Measurements from ENCODE around the gene SERF1A. TPM values are rescaled to one million over a fixed set of nuclear protein-coding genes. Genes with fewer than 3 reads are reported as not detected.

Gene SERF1A
- total and polyA plus RNA-seq, 11 donors, result 2.1 to 13.1 (median 5.1) TPM

Other genes starting within 250 kb of the SERF1A start
- gene SMN1, start 24.4 kb downstream of the SERF1A start, total RNA-seq, result 10 to 100 TPM in 7 of 9 donors, 1 to 10 TPM in 2; 9.4 to 23.1 (median 15.1) TPM
- gene SMN1, start 24.4 kb downstream of the SERF1A start, polyA plus RNA-seq, result 10 to 100 TPM; 24.5 to 28.9 TPM
- 10 to 100 TPM in 2 of 9 donors, 1 to 10 TPM in 7; 4.3 to 60.7 (median 5.0) TPM for gene NAIP, start 124.7 kb downstream of the SERF1A start, total RNA-seq
- gene NAIP, start 124.7 kb downstream of the SERF1A start, polyA plus RNA-seq, result 1 to 10 TPM; 1.8 to 3.4 TPM
- gene GTF2H2, start 167.0 kb downstream of the SERF1A start, total RNA-seq, result 10 to 100 TPM in 2 of 9 donors, 1 to 10 TPM in 7; 5.5 to 13.4 (median 8.8) TPM
- 10 to 100 TPM in 1 of 2 donors, 1 to 10 TPM in 1; 5.0 to 16.1 TPM for gene GTF2H2, start 167.0 kb downstream of the SERF1A start, polyA plus RNA-seq